Activated T-helper 2 cell treated with anti-CD3 and anti-CD28 coated beads, Interferon-gamma antibody, Interleukin-2, Interleukin-4, amounts not matched to agents 10 μg/mL and 5 μg/mL and 100 μg/mL, durations not matched to agents 14 hours and 24 hours and 36 hours (primary cell): ENCODE results near the gene ITGB5. TPM values are rescaled to one million over a fixed set of nuclear protein-coding genes. Genes with fewer than 3 reads are reported as not detected.

Experiments used
- DNase-seq: peaks from one replicate; pipeline ENCODE4 v3.0.0; 2021; ENCODE audit warnings: low spot score
- H3K27ac Mint-ChIP-seq: one replicate; pipeline ENCODE4 v1.8.0; 2021; ENCODE audit warnings: mixed read lengths
- H3K27me3 Mint-ChIP-seq: one replicate; pipeline ENCODE4 v1.8.0; 2021; ENCODE audit warnings: low read depth, mixed read lengths
- H3K36me3 Mint-ChIP-seq: one replicate; pipeline ENCODE4 v1.8.0; 2021; ENCODE audit warnings: low read depth, mixed read lengths
- H3K4me1 Mint-ChIP-seq: one replicate; pipeline ENCODE4 v1.8.0; 2021; ENCODE audit warnings: low read depth, mixed read lengths
- H3K4me3 Mint-ChIP-seq: one replicate; pipeline ENCODE4 v1.8.0; 2021; ENCODE audit warnings: low read depth, mild to moderate bottlenecking, moderate library complexity, mixed read lengths
- H3K9me3 Mint-ChIP-seq: one replicate; pipeline ENCODE4 v1.8.0; 2021; ENCODE audit warnings: mixed read lengths
- intact Hi-C: fragments of 100-400 bp; cut with micrococcal nuclease; formaldehyde crosslinking; loops from one replicate; pipeline ENCODE4 v1.15.1; 2023
- total RNA-seq: library from RNA; stranded (reverse); gene quantifications from 2 replicates; pipeline ENCODE4 v1.2.3, GENCODE V29; 2022

Gene ITGB5
- total RNA-seq, 1 donor from 2014 or later, result 4.3 TPM

DNA sequence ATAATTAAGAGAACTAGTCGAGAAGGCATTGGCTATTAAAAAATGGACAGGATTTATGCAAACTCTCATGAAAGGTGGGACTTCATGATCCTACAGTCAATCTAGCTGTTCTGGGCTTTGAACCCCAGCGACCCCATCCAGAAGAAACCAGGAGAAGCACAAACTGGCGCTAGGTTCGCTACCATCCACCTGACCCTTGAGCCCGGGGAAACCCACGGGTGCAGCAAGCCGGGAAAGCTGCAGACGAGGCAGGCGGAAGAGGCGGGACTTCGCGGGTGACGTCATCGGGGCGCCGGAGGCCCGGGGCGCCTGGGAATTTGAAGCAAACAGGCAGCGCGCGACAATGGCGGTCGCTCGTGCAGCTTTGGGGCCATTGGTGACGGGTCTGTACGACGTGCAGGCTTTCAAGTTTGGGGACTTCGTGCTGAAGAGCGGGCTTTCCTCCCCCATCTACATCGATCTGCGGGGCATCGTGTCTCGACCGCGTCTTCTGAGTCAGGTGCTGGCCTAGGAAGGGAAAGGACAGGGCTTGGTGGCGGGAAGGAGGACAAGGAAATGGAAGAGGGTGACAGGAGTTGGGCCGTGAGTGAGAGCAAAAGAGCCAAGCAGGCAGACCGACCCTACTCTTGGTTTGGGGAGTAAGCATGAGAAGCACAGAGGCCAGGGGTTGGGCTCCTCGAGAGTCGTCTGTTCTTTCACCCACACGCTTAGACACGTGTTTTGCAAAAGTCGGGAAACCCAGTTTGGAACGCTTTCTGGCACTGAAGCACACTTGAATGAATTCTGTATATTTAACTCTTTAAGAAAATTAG lies 156.8 kb downstream of the ITGB5 start, which contains the start of gene UMPS:
TSS of gene UMPS (plus strand) at position 324 of the 812 bp plus-strand sequence. CDS start at position 344, 20 bp downstream.
- Mint-ChIP-seq H3K27ac (peak within 1 kb of the TSS; percentile 99), H3K4me1 (peaks cover 28% of the 10 kb centered on the region), H3K4me3 (peak within 1 kb of the TSS; percentile 99), H3K27me3 (peaks cover 11% of the 10 kb centered on the region), H3K9me3 (no peaks in the 10 kb centered on the region), H3K36me3 (peaks cover 19% of the 10 kb centered on the region)
- intact Hi-C loops, result no loop called here
- peak; percentile 91 for DNase-seq

DNA sequence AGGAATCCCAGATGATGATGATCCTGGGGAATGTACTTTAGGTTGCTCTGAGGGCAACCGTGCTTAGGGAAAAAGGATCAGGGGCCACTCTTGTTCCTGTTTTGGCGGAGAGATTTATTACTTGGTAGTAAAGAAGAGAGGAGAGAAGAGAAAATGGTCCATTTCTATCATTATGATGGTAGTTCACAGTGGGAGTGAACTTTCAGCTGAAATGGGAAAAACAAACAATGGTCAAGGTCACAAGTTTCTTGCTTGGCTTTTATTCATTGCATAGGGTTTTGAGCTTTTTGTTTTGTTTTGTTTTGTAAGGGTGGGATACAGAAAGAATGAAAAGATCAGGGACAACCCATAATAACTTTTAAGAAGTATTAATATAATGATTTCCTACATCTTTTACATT lies 164.6 kb downstream of the ITGB5 start:
- intact Hi-C loops, result no loop called here
- no peaks in the 10 kb centered on the region for H3K36me3 Mint-ChIP-seq
- H3K9me3 Mint-ChIP-seq, result no peaks in the 10 kb centered on the region
- no peak for DNase-seq
- no peak overlapping the region for H3K4me3 Mint-ChIP-seq
- H3K27ac Mint-ChIP-seq, result no peak overlapping the region
- no peaks in the 10 kb centered on the region for H3K4me1 Mint-ChIP-seq
- H3K27me3 Mint-ChIP-seq, result peaks cover 45% of the 10 kb centered on the region

DNA sequence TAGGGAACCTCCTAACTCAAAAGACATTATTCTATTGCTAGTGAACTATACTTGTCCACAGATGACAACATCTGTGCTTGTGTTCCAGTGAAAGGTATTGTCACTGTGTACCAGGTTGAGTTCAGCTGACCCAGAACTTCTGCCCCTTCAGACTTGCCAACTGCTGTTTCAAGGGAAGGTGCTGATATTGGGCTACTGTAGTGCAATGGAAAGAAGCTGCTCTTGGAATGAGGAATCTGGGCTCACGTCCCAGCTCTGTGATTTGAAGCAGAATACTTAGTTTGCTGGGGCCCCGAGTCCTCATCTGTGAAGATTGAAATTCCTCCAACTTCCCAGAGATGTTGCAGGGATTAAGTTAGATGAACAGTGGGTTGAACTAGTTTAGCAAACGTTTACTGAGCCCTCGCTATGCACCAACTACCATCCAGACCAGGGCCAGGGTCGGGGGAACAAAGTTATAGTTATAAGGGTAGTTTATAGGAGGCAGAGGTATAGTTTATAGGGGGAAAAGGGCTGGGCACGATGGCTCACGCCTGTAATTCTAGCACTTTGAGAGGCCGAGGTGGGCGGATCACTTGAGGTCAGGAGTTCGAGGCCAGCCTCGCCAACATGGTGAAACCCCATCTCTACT lies 172.8 kb downstream of the ITGB5 start:
- intact Hi-C loops, result no loop called here
- Mint-ChIP-seq H3K27me3 (peaks cover 20% of the 10 kb centered on the region), H3K4me3 (no peak overlapping the region), H3K4me1 (no peaks in the 10 kb centered on the region), H3K36me3 (no peaks in the 10 kb centered on the region), H3K27ac (no peak overlapping the region), H3K9me3 (no peaks in the 10 kb centered on the region)
- DNase-seq, result no peak

Other genes starting within 250 kb of the ITGB5 start
- gene UMPS, start 156.9 kb downstream of the ITGB5 start, total RNA-seq, result 49.0 and 52.8 TPM in 2 replicates
- not detected in 2 replicates for gene MUC13, start 47.4 kb upstream of the ITGB5 start, total RNA-seq
- gene HEG1, start 168.6 kb upstream of the ITGB5 start, total RNA-seq, result 58.0 and 59.1 TPM in 2 replicates